Measurements from ENCODE around the gene GRIK4.
"Not testable (repeated sequence)": the region's sequence is repeated elsewhere in the genome, so short reads cannot be mapped to it uniquely, and the experiment has no call there.

GRCh38 chr11:120624992-120625391 lies 113.4 kb downstream of the GRIK4 start:
- not testable (repeated sequence) for TF ChIP-seq CTCF (IDR thresholded peaks at IDR 0.05; ENCODE audit: insufficient read depth, low read length); SPI1 (IDR thresholded peaks at IDR 0.05; ENCODE audit: borderline replicate concordance, low read depth)
